Renal cortex interstitium (tissue), 11 donors: ENCODE measurements around the gene OR7A10. TPM values are rescaled to one million over a fixed set of nuclear protein-coding genes. Genes with fewer than 3 reads are reported as not detected.
"Not testable (repeated sequence)": the region's sequence is repeated elsewhere in the genome, so short reads cannot be mapped to it uniquely, and the experiment has no call there.

ENCODE experiments used
- DNase-seq, 11 donors: peaks; one replicate each; pipeline ENCODE4 v3.0.0-alpha.2; 2013; ENCODE audit warnings: low read depth in 9 of 11, low spot score in 4 of 11; ENCODE audit errors: extremely low read depth in 1 of 11
- polyA plus RNA-seq, 3 donors: library from polyadenylated mRNA; unstranded; fragments of 120-200 nt; gene quantifications; one replicate each; pipeline ENCODE4 v1.2.1, GENCODE V29; 2013; ENCODE audit not compliant: insufficient read length in 3 of 3

OR7A10 gene
- polyA plus RNA-seq, 3 donors = not detected

GRCh38 chr19:14804765-14805164 lies 44.0 kb downstream of the OR7A10 start:
- DNase-seq = no peak

DNA sequence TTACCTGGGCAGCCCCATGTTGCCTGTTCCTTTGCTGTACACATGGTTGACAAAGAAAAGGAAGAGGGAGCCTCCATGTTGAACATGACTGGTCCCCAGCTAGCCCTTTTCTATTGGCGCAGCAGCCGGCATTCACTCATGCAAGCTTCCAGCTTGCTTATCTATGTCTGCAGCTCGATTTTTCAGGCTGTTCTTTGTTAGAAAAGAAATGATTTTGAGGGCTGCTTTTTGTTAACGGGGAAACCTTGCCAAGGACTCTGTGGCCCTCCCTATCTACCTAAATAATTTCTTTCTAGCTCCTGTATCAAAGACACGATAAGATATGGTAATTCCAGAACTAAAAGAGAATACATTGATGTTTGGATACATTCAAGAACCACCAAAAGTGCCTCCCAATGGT lies 50.0 kb downstream of the OR7A10 start:
- no peak for DNase-seq

DNA sequence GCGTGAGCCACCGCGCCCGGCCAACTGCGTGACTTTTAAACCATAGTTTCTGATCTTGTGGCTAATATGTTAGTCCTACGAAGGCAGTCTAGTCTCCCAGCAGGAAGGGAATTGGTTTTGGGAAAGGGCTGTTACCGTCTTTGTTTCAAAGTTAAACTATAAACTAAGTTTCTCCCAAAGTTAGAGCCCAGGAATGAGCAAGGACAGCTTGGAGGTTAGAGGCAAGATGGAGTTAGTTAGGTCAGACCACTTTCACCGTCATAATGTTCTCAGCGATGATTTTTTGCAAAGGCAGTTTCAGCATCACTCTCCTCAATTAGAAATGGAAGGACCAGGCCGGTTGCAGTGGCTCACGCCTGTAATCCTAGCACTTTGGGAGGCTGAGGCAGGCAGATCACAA lies 52.7 kb downstream of the OR7A10 start:
- DNase-seq = no peak

GRCh38 chr19:14795078-14795721 lies 53.5 kb downstream of the OR7A10 start:
- no peak for DNase-seq

GRCh38 chr19:14792250-14792649 lies 56.5 kb downstream of the OR7A10 start:
- not testable (repeated sequence) for DNase-seq

Other genes with a start within 250 kb of the OR7A10 start
- gene ADGRE3, start 174.1 kb downstream of the OR7A10 start, polyA plus RNA-seq = under 1 TPM; 0.16 to 0.23 (median 0.19) TPM
- gene ZNF333, start 158.9 kb downstream of the OR7A10 start, polyA plus RNA-seq = 10 to 100 TPM; 17.4 to 29.8 (median 18.2) TPM
- under 1 TPM; 0.42 to 0.97 (median 0.64) TPM for gene ADGRE2, start 70.4 kb downstream of the OR7A10 start, polyA plus RNA-seq
- under 1 TPM in 1 of 3 donors, not detected in 2; 0.03 TPM for gene OR7A5, start 13.7 kb downstream of the OR7A10 start, polyA plus RNA-seq
- gene OR7C1, start 13.7 kb downstream of the OR7A10 start, polyA plus RNA-seq = under 1 TPM; 0.06 to 0.12 (median 0.10) TPM
- gene OR7A17, start 37.2 kb upstream of the OR7A10 start, polyA plus RNA-seq = under 1 TPM in 1 of 3 donors, not detected in 2; 0.06 TPM
- not detected for gene OR7C2, start 92.6 kb upstream of the OR7A10 start, polyA plus RNA-seq
- under 1 TPM; 0.36 to 0.47 (median 0.46) TPM for gene SLC1A6, start 130.9 kb upstream of the OR7A10 start, polyA plus RNA-seq
- gene CASP14, start 200.6 kb upstream of the OR7A10 start, polyA plus RNA-seq = not detected
- under 1 TPM; 0.04 to 0.09 (median 0.06) TPM for gene OR1I1, start 233.3 kb upstream of the OR7A10 start, polyA plus RNA-seq